Tibial nerve (tissue), 3 donors: ENCODE data around the gene ICA1.

Source experiments
- CTCF ChIP-seq, 5 experiments: fragments of 200-600 bp in 3 of 5; fragments of 450-650 bp in 2 of 5; sonication (generic) in 3 of 5; IDR thresholded peaks; one replicate each; pipeline ENCODE4 v1.5.1; 2016 to 2019; ENCODE audit warnings: antibody characterized with exemption in 5 of 5, mild to moderate bottlenecking in 3 of 5, moderate library complexity in 2 of 5
- POLR2A ChIP-seq, 2 donors: fragments of 450-650 bp; IDR thresholded peaks; one replicate each; pipeline ENCODE4 v1.6.1; 2017; ENCODE audit warnings: antibody characterized with exemption in 2 of 2, mild to moderate bottlenecking in 2 of 2, moderate library complexity in 2 of 2

- TF ChIP-seq CTCF (IDR thresholded peaks at IDR 0.05) (no peak), POLR2A (IDR thresholded peaks at IDR 0.05) (no peak)
These were observed 131.3 kb downstream of the ICA1 start for GRCh38 chr7:8130663-8131062.
